Breast epithelium (tissue), 4 donors: Measurements from ENCODE around the gene PCDHGC3. TPM values are rescaled to one million over a fixed set of nuclear protein-coding genes. Genes with fewer than 3 reads are reported as not detected.
A peak's percentile ranks its signal among the peaks of the same experiment; 100 is the strongest.

Source experiments
- DNase-seq, 2 donors: peaks; one replicate each; pipeline ENCODE4 v3.0.0-alpha.2; 2019; ENCODE audit warnings: low spot score in 2 of 2
- H3K27ac ChIP-seq, 2 donors: fragments of 200-600 bp; sonication (generic) in 1 of 2; one replicate each; pipeline ENCODE4 v1.5.1; 2016 to 2019; ENCODE audit warnings: mild to moderate bottlenecking in 1 of 2
- H3K27me3 ChIP-seq, 2 donors: fragments of 200-600 bp; sonication (generic) in 1 of 2; one replicate each; pipeline versions ENCODE4 v1.5.1 to v1.6.0; 2017 to 2019; ENCODE audit warnings: control low read depth in 1 of 2, mild to moderate bottlenecking in 1 of 2
- H3K36me3 ChIP-seq: fragments of 200-600 bp; one replicate; pipeline ENCODE4 v1.5.1; 2019
- H3K4me1 ChIP-seq, 2 donors: fragments of 200-600 bp; sonication (generic); one replicate each; pipeline ENCODE4 v1.5.1; 2016 to 2019; ENCODE audit warnings: control low read depth in 1 of 2
- H3K4me3 ChIP-seq, 3 donors: fragments of 200-600 bp; sonication (generic); 1 replicate in 2 of 3; 2 replicates in 1 of 3; pipeline ENCODE4 v1.5.1; 2016 to 2019; ENCODE audit warnings: mild to moderate bottlenecking in 3 of 3, moderate library complexity in 2 of 3
- H3K9me3 ChIP-seq, 2 donors: fragments of 200-600 bp; sonication (generic) in 1 of 2; one replicate each; pipeline ENCODE4 v1.5.1; 2016 to 2019; ENCODE audit warnings: control low read depth in 1 of 2
- POLR2A ChIP-seq: fragments of 450-650 bp; IDR thresholded peaks from one replicate; pipeline ENCODE4 v1.6.1; 2016; ENCODE audit warnings: antibody characterized with exemption, mild to moderate bottlenecking, moderate library complexity
- POLR2AphosphoS5 ChIP-seq, 3 donors: sonication (generic); formaldehyde crosslinking; IDR thresholded peaks; one replicate each; pipeline ENCODE4 v1.6.1; 2017; ENCODE audit warnings: antibody characterized with exemption in 3 of 3
- intact Hi-C: fragments of 100-400 bp; cut with DNase I; formaldehyde crosslinking; loops from one replicate; pipeline ENCODE4 v1.15.1; 2023; ENCODE audit warnings: low total_unique reads
- total RNA-seq, 3 donors: library from RNA; depleted of rRNA; stranded (reverse); fragments of >200 nt; gene quantifications; one replicate each; pipeline ENCODE4 v1.1.0, GENCODE V29; 2016
- TF ChIP-seq, protein P1 (sequence below), 3 donors: fragments of 450-650 bp; IDR thresholded peaks; one replicate each; pipeline ENCODE4 v1.5.1; 2016 to 2017; ENCODE audit warnings: antibody characterized with exemption in 3 of 3, mild to moderate bottlenecking in 3 of 3, moderate library complexity in 3 of 3

PCDHGC3 gene
- total RNA-seq, 3 donors from 2014 or later = 29.6 to 41.6 (median 35.1) TPM

DNA sequence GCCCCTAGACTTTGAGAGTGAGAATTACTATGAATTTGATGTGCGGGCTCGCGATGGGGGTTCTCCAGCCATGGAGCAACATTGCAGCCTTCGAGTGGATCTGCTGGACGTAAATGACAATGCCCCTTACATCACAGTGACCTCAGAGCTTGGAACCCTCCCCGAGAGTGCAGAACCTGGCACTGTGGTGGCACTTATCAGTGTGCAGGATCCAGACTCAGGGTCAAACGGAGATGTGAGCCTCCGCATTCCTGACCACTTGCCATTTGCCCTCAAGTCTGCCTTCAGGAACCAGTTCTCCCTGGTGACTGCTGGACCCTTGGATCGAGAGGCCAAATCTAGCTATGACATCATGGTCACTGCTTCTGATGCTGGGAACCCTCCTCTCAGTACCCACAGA is 10.3 kb downstream of the PCDHGC3 start:
- Histone ChIP-seq H3K4me3 (no peak overlapping the region), H3K9me3 (no peaks in the 10 kb centered on the region), H3K4me1 (peaks cover 0 to 6% of the 10 kb centered on the region in 2 donors), H3K36me3 (no peaks in the 10 kb centered on the region), H3K27ac (no peak overlapping the region), H3K27me3 (no peaks in the 10 kb centered on the region)
- DNase-seq = no peak
- intact Hi-C loops = loop anchor here (1.0 kb wide), 1 partner anchor 26 kb away; no protein-coding TSS in a partner anchor
- no peak for TF ChIP-seq POLR2A
- TF ChIP-seq, protein P1, sequence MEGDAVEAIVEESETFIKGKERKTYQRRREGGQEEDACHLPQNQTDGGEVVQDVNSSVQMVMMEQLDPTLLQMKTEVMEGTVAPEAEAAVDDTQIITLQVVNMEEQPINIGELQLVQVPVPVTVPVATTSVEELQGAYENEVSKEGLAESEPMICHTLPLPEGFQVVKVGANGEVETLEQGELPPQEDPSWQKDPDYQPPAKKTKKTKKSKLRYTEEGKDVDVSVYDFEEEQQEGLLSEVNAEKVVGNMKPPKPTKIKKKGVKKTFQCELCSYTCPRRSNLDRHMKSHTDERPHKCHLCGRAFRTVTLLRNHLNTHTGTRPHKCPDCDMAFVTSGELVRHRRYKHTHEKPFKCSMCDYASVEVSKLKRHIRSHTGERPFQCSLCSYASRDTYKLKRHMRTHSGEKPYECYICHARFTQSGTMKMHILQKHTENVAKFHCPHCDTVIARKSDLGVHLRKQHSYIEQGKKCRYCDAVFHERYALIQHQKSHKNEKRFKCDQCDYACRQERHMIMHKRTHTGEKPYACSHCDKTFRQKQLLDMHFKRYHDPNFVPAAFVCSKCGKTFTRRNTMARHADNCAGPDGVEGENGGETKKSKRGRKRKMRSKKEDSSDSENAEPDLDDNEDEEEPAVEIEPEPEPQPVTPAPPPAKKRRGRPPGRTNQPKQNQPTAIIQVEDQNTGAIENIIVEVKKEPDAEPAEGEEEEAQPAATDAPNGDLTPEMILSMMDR (IDR thresholded peaks at IDR 0.05) = no peak
- no peak for TF ChIP-seq POLR2AphosphoS5 (IDR thresholded peaks at IDR 0.05)

DNA sequence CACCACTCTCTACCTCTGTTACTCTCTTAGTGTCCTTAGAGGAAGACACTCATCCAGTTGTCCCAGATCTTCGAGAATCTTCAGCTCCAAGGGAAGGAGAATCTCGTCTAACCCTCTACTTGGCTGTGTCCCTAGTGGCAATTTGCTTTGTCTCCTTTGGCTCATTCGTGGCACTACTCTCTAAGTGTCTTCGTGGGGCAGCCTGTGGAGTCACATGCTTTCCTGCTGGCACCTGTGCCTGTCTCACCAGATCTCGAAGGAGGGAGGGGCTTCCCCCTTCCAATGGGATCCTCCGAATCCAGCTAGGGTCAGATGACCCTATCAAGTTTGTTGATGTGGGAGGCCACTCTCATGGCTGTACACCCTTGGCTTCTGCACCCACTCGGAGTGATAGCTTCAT is 11.4 kb downstream of the PCDHGC3 start:
- TF ChIP-seq POLR2A (no peak), POLR2AphosphoS5 (IDR thresholded peaks at IDR 0.05) (no peak)
- TF ChIP-seq, protein P1 (IDR thresholded peaks at IDR 0.05) = no peak

DNA sequence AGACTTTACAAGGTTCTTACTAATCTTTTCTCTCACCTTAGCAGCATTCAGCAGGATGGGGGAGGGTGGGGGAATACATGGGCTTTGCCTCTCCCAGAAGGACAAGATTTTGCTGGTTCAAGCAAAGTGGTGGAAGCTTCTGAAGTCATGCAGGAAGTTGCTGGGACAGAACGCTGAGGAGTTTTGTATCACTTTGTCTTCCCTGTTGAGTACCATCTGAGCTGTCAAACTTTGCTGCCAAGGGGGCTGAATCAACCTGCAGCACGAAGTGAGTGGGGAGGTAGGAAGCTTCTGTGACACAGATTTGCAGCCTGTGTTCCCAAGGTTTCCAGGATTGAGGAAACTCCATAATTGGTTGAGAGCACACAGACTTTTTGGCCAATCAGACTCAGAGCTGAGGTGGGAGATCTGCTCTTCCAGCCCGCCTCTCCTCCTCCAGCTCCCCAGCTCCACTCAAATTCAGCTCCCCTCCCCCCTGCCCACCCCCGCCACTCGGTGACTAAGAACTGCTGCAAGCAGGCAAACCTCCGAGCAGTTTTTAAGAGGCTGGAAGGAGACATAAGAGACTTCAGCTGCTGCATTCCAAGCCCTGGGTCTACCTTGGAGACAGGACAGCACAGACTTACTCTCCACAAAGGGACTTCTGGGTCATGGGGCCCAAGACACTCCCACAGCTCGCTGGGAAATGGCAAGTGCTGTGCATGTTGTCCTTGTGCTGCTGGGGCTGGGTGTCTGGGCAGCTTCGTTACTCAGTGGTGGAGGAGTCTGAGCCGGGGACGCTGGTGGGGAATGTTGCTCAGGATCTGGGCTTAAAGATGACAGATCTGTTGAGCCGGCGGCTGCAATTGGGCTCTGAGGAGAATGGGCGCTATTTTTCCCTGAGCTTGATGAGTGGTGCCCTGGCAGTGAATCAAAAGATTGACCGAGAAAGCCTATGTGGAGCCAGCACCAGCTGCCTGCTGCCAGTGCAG is 13.1 kb downstream of the PCDHGC3 start, which contains the start of gene PCDHGC5:
Gene PCDHGC5 (plus strand): TSS at position 491 of the 971 bp plus-strand sequence. CDS start 160 bp downstream, at position 651.
- Histone ChIP-seq H3K4me1 (peaks cover 0 to 4% of the 10 kb centered on the region in 2 donors), H3K27ac (peak within 1 kb of the TSS in 1 of 2 donors; percentile 32), H3K36me3 (no peaks in the 10 kb centered on the region), H3K9me3 (no peaks in the 10 kb centered on the region), H3K4me3 (no peak within 1 kb of the TSS), H3K27me3 (no peaks in the 10 kb centered on the region)
- TF ChIP-seq, protein P1 (IDR thresholded peaks at IDR 0.05) = no peak
- TF ChIP-seq POLR2A = no peak
- no peak for TF ChIP-seq POLR2AphosphoS5 (IDR thresholded peaks at IDR 0.05)
- intact Hi-C loops = no loop called here
- no peak for DNase-seq

More for the DNA sequence above, 11.4 kb downstream of the PCDHGC3 start:
- no peaks in the 10 kb centered on the region for H3K36me3 ChIP-seq
- no peak overlapping the region for H3K4me3 ChIP-seq
- no peaks in the 10 kb centered on the region for H3K27me3 ChIP-seq
- no peak overlapping the region for H3K27ac ChIP-seq
- H3K4me1 ChIP-seq = peaks cover 0 to 6% of the 10 kb centered on the region in 2 donors
- DNase-seq = no peak
- H3K9me3 ChIP-seq = no peaks in the 10 kb centered on the region
- intact Hi-C loops = no loop called here

DNA sequence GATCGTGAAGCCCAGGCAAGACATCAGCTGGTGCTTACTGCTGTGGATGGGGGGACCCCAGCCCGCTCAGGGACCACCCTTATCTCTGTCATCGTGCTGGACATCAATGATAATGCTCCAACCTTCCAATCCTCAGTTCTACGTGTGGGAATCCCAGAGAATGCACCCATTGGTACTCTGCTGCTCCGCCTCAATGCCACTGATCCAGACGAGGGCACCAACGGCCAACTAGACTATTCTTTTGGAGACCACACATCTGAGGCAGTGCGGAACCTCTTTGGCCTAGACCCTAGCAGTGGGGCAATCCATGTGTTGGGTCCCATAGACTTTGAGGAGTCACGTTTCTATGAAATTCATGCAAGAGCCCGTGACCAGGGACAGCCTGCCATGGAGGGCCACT is 14.1 kb downstream of the PCDHGC3 start:
- intact Hi-C loops = no loop called here
- Histone ChIP-seq H3K4me1 (no peaks in the 10 kb centered on the region), H3K9me3 (no peaks in the 10 kb centered on the region), H3K36me3 (no peaks in the 10 kb centered on the region), H3K4me3 (no peak overlapping the region), H3K27ac (no peak overlapping the region), H3K27me3 (no peaks in the 10 kb centered on the region)
- DNase-seq = no peak
- no peak for TF ChIP-seq POLR2A
- no peak for TF ChIP-seq POLR2AphosphoS5 (IDR thresholded peaks at IDR 0.05)
- TF ChIP-seq, protein P1 (IDR thresholded peaks at IDR 0.05) = no peak

DNA sequence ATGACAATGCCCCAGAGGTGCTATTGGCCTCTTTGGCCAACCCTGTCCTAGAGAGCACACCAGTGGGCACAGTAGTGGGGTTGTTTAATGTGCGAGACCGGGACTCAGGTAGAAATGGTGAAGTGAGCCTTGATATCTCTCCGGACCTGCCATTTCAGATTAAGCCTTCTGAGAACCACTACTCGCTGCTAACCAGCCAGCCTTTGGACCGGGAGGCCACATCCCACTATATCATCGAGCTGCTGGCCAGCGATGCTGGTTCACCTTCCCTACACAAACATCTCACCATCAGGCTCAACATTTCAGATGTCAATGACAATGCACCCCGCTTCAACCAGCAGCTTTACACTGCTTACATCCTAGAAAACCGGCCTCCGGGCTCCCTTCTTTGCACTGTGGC is 14.5 kb downstream of the PCDHGC3 start:
- DNase-seq = no peak
- TF ChIP-seq, protein P1 (IDR thresholded peaks at IDR 0.05) = no peak
- TF ChIP-seq POLR2A = no peak
- TF ChIP-seq POLR2AphosphoS5 (IDR thresholded peaks at IDR 0.05) = no peak
- intact Hi-C loops = no loop called here
- Histone ChIP-seq H3K36me3 (no peaks in the 10 kb centered on the region), H3K27ac (no peak overlapping the region), H3K4me3 (no peak overlapping the region), H3K9me3 (no peaks in the 10 kb centered on the region), H3K27me3 (no peaks in the 10 kb centered on the region), H3K4me1 (no peaks in the 10 kb centered on the region)
